Eye (tissue), 1 donor: ENCODE results near the gene FRS2.
"Not testable (repeated sequence)": the region's sequence is repeated elsewhere in the genome, so short reads cannot be mapped to it uniquely, and the experiment has no call there.

Experiments used
- DNase-seq: peaks from one replicate; pipeline ENCODE4 v3.0.0-alpha.2; 2015

FRS2 gene, protein sequence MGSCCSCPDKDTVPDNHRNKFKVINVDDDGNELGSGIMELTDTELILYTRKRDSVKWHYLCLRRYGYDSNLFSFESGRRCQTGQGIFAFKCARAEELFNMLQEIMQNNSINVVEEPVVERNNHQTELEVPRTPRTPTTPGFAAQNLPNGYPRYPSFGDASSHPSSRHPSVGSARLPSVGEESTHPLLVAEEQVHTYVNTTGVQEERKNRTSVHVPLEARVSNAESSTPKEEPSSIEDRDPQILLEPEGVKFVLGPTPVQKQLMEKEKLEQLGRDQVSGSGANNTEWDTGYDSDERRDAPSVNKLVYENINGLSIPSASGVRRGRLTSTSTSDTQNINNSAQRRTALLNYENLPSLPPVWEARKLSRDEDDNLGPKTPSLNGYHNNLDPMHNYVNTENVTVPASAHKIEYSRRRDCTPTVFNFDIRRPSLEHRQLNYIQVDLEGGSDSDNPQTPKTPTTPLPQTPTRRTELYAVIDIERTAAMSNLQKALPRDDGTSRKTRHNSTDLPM

DNA sequence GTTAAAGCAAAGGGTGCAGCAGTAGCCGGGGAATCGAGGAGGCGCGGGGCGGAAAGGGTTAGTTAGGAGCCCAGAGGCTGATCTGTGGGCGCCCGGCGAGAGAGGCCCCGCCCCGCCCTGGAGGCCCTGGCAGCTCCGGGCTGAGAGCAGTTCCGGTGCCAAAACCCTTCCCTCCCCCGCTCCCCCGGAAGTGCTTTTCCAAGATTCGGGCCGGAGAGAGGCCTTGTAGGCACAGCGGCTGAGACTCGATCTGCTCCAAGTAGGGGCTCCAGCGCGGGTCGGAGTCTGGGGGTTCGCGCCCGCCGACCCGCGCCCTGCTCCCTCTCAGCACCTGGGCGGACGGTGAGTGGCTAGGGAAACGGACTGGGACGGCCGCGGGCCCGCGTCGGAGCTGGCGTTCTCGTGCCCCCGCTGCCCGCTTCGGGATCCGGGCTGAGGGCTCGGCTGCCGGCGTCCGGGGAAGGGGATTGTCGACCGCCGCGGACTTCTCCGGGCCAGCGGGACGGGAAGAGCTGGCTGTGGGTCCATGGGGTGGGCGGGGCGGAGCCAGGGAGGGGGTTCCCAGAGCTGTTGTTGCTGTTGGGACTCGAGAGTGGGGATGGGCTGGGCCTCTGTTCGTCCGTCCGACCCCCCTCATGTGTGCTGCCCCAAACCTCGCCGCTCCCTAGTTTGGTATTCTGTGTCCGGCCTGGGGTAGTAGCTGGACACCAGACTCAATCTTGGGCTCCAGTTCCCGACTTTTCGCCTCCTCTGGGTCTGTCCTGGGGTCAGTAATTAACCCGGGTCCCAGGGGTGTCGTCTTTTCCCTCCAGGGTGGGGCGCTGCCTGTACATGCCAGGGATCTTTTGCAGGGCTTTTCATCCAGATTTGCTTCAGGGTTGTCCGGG lies at the start of gene FRS2:
Gene FRS2 (plus strand): TSS at position 200 of the 887 bp plus-strand sequence. CDS start 98,643 bp downstream, outside the sequence.
- peak; percentile 97 for DNase-seq

DNA sequence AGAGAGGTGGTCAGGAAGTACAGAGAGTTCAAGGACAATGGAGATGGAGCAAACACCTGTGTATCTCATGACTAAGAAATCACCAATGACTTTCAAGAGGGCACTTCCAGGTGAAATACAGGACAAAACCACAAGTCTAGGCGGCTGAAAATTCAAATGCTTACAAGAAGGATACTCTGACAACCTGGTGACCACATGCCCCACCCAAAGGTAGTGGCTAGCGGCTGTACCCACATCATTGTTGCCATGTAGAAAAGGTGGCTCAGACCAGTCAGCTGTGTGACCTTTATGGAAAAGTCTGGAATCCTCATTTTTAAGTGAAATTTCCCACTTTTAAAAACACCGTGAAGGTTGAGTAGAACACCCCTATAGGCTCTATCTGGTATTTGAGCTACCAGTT lies 48.6 kb upstream of the FRS2 start:
- no peak for DNase-seq

DNA sequence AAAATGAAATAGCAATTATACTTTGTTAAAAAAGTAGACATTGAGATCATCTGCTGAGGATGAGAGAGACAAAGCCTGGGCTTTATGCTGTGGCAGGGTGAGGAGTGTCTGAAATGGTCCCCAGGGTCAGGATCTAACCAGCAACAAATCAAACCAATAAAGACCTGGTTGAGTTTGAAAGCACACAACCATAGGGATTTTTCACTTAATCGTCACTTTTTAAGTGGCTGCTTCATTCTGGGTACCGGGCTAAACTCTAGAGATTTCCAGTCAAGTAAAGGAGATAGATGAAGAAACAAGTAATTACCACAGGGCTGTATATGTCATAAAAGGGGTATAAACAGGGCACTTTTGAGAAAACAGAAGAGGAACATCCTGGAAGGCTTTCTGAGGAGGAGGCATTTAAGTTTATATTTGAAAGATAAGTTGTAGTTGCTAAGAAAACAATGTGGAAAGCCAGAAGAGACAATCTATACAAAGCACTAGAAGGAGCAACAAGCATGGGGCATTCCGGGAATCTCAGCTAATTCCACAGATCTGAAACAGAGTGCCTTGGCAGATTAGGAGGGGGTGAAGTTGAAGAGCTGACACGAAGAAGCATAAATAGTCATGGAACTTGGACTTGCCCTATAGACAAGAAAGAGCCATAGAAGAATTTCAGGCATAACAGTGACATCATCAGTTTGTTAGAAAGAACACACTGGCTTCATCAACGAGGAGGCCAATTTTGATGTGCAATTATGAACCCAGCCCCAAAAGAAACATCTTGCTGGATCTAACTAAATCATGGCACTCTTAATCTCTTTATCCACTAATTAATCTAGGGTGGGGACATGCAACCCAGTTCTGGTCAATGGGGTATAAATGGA lies 46.9 kb upstream of the FRS2 start:
- no peak for DNase-seq

DNA sequence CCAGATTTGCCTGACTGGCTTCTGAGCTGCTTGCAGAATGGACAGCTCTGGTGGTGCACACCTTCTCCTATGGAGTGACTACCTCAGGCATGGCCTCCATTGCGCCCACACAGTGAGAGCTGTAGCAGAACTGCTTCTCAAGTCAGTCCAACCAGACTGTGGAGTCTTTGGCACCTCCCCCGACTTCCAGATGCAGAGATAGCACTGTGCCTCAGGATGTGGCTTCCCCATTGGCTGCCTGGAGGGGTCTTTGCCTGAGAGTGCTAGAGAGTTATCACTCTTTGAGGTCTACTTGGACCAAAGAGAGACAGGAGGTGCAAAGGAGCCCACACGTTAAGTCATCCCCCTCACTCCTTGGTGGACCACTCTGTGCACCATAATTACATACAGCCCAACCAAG lies 44.8 kb upstream of the FRS2 start:
- no peak for DNase-seq

DNA sequence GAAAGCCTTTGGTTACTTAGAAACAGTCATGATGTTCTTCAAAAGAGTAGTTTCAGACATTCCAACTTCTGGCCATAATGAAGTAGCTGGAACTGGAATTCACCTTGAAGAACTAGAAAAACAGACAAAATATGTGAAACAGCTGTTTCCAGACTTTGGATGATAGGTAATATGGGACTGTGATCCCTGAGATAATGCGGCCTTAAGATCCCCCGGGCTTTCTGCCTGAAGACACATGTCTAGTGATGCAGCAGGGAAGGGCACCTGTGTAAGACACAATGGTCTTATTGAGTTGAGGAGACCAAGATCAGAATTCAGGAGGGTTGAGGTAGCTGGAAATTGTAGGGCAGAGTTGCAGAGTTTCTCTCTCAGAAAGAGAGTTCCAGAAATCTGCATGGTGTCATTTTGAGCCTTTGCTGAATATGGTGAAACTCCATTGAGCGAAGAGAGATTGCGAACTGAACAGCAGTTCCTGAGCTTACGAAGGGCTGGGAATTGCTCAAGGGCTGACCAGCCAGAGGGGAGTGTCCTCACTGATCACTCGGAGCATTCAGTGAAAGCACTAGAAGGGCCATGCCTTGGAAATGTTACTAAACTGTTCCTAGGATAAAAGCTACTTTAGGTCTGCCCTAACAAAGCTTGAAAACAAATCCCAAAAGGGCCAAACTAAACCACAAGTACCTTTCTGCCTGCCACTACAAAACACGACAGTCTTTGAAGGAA lies 41.7 kb upstream of the FRS2 start:
- DNase-seq, result no peak

DNA sequence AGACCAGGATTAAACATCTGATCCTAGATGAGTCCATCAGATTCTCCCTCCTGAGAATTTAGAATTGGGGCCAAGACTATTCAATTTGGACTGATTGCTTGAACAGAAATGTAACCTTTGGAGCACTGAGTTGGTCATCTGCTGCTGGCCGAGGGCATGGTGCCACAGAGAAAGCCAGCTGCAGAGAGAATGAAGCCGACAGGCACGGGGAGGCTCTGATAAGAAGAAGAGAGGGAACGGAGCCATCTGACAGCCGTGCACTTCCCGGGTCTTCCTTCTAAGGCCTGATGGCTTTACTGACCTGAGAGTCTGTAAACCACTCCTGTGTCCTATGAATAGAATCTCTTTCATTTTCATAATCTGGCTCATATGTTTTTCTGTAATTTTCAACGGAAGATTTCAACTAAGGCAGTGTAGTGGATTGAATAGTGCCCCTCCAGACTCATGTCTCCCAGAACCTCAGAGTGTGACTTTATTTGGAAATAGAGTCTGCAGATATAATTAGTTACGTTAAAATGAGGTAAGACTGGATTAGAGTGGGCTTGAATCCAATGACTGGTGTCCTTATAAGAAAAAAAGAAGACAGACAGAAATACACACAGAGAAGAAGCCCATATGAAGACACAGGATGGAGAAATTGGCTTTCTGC lies 39.1 kb upstream of the FRS2 start:
- DNase-seq, result no peak

DNA sequence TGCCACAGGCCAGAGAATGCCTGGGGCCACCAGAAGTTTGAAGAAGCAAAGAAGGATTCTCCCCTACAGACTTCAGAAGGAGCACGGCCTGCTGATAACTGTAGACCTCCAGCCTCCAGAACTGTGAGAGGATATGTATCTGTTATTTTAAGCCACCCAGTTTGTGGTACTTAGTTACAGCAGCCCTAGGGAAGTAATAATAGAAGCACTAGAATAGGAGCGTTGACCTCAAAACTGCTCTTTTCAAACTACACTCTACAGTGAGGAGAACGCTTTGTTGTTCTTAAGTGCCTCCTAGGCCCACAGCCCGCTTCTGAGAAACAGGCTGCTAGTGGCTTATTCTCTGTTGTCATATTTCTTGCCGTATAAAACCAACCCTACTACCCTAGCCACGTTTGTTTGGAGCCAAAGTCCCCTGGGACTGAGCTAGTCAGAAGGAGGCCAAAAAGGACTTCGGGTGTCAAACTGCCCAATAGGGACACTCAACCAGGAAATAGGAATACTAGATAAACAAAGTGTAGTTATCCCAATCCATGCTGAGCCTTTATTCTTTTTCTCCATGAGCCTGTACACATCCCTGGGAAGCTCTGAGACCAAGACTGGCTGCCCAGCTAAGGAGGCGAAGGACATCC lies 38.5 kb upstream of the FRS2 start:
- DNase-seq, result no peak

DNA sequence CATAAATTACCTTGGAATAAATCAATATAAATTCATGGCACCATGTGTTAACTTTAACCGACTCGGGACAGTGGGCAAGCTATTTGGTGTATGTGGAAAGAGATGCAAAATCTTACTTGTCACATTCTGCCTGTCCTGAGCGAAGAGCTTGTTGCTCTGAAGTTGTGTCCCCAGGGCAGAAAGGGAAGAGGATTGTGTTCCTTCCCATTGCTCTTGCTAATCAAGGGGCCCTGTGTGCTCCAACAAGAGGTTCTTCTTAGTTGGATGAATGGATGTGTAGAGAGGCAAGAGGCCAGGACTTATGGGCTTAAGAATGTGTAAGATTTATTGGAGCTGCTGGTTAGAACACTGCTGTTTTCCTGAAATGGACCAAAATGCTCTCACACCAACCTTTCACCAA lies 36.5 kb upstream of the FRS2 start:
- no peak for DNase-seq

DNA sequence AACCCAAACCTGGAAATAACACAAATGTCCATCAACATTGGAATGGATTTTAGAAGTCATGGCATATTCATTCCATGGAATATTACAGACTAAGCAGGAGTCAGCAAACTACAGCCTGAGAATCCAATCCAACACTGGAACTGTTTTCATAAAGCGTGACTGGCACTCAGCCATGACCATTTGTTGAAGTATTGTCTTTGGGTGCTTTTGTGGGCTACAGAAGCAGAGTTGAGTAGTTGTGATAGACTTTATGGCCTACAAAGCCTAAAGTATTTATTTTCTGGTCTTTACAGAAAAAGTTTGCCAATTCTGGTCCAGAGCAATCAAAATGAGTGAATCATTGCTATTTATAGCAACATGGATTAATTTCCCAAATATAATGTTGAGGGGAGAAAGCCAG lies 34.5 kb upstream of the FRS2 start:
- no peak for DNase-seq

DNA sequence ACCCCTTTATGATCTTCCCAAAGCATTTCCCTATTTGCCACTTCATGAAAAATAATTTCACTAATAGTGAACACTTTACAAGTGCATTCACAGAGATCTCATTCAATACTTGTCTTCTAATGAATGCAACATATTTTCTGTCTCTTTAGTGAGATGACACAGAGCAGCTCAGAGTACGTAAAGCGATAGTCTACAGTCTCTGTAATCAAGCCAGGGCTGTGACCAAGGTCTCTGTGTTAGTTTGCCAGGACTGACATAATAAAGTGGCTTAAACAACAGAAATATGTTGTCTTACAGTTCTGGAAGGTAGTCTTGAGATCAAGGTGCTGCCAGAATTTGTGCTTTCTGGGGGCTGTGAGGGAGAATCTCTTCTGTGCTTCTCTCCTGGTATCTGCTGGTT lies 33.1 kb upstream of the FRS2 start:
- DNase-seq, result no peak

DNA sequence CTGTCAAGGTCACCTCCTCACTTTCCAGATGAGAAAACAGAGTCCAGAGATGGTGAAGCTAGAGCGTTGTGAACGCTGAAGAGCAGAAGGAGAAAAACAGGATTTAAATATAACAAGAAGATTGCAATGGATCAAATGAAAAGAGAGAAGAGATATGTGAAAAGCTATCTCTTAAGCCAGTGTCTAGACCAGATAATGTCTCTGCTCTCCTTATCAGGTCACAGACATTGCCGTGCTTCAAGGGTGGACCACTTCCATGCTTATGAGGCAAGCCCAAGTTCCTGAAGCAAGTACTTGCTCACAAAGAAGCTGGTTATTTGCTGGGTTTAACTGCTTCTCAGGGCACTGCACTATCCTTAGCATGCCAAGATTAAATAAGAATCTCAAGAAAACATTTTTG lies 31.6 kb upstream of the FRS2 start:
- DNase-seq, result no peak

DNA sequence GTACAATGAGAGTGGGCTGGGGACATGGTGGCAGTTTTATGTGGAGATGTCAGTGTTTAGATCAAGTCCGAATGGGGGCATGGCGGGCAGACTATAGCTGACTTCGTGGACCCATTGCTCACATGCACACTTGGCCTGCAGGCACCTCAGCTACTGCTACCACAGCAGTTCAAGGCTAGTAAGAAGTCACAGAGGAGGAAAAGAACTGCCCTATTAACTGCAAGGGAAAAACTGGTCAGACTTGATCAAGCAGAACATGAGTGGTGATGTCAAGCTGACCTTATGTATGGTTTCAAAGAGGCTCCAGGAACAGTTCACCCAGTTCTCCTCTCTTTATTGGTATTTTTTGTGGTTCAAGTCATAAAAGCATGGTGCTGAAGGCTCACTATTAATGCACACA lies 30.2 kb upstream of the FRS2 start:
- DNase-seq, result no peak

DNA sequence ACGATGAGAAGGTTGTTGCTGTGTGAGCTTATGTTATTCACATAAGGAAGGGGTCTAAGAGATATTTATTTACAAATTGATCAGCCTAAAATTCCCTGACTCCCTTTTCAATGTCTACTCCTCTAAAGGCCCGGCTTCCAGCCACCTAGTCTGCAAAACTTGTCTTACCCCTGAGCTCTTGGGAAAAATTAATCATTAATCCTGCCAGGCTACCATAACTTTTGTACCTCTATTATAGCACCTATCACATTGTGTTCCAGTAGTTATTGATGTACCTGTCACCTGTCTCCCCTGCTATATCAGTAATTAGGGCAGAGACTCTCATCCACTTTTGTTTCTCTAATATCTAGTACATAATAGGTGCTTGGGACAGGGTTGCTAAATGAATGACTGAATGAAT lies 29.3 kb upstream of the FRS2 start:
- no peak for DNase-seq

DNA sequence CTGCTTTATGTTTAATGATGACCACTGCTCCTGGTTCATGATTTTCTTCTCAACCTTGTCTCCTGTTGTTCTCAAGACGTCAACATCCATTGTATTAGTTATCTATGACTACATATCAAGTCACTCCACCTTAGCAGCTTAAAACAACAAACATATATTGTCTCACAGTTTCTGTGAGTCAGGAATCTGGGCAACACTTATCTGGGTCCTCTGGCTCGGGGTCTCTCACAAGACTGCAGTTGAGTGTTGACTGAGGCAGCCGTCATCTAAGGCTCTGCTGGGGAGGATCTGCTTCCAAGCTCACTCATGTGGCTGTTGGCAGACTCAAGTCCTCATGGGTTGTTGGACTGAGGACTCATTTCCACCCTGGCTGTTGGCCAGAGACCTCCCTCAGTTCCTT lies 27.3 kb upstream of the FRS2 start:
- DNase-seq, result no peak

DNA sequence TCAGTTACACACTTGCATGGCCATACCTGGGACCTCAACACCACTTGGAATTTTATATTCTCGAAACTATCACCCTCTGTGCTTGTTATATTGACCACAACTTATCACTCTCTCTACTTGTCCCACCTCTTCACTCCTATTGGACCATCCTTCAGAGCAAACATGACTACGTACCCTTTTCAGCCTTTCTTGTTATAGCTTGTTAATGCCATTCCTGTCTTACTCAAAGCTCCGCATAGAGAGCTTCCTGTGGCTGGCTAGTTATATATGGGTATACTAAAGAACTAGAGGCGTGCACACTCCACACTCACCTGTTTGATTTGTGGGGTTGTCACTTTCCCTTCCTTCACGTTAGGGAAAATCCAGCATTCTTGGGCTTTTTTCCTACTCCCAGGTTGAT lies 26.3 kb upstream of the FRS2 start:
- no peak for DNase-seq

DNA sequence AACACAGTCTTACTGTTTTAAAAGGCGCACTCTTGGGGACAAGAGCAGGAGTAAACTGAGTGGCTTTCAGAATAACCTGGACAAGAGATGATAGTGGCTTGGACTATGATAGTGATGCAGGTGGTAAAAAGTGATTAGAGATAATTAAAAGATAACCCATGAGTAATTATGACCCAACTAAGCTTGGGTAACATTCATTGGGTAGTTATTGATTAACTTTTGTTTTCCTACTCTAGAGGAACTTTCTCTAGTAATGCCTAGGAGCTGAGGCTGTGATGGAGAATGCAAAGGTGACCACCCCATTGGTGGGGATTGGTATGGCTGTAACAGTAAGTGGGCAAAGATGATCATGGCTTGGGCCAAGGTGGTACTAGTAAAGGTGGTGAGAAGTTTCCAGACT lies 22.3 kb upstream of the FRS2 start:
- DNase-seq, result no peak

DNA sequence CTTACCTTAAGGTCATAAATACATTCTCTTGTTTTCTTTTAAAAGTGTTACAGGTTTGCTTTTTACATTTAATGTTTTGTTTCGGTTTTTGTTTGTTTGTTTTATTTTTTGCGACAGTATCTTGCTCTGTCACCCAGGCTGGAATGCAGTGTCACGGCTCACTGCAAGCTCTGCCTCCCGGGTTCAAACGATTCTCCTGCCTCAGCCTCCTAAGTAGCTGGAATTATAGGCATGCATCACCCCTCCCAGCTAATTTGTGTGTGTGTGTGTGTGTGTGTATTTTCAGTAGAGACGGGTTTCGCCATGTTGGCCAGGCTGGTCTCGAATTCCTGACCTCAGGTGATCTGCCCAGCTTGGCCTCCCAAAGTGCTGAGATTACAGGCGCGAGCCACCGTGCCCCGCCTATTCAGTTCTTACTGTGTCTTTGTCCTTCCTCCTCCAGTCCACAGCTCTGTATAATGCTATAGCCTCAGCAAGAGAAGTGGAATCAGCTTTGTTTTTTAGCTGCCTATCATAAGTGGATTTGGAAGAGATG lies 17.5 kb upstream of the FRS2 start:
- DNase-seq, result not testable (repeated sequence)

DNA sequence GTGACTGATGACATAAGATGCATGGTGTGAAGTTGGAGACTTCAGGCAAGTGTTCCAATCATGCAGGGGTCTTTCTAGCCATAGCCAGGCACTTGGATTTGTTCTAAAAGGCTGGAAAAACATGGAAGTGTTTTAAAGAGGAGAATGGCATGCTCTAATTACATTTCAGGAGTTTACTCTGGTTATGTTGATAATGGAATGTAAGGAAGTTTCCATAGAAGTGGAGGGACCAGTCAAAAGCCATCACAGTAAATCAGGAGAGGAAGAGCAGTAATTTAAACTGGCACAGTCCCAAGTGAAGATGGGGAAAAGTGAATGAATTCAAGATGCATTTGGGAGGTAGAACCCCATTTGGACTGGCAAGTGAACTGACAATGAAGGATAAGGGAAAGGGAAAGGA lies 13.9 kb upstream of the FRS2 start:
- DNase-seq, result no peak

DNA sequence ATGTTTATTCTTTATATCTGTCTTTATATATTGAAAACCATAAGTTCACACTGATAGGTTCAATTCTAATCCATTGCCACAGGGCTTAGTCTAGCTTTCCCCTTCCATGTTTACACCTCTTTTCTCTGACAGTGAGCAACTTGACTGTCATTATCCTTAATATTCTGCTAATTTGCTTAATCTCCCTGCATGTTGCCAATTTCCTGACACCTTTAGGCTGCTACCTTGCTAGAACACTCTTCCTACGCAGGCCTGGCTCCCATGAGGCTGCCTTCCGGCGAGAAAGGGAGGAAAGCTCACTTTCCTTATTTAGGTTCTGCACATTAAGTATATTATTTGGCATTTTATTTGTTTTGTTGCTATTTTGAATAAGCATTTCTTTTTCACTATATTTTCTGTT lies 12.8 kb upstream of the FRS2 start:
- DNase-seq, result no peak

DNA sequence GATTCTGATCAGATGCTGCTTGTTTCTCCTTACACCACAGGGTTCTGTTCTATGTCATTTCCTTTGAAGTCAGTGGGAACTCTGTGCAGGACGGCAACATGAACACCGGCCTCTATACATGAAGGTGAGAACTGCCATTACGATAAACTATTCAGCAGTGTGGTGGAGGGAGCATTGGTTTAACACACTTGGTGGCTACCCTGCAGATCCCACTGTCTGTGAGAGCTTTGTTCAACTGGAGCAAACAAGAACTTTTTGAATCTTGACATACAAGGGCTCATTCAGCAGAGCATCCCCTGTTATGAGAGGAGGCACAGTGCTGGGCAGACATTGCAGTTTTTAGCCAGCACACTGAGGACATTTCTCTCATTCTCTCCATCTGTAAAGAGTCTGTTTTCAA lies 10.7 kb upstream of the FRS2 start:
- DNase-seq, result no peak

DNA sequence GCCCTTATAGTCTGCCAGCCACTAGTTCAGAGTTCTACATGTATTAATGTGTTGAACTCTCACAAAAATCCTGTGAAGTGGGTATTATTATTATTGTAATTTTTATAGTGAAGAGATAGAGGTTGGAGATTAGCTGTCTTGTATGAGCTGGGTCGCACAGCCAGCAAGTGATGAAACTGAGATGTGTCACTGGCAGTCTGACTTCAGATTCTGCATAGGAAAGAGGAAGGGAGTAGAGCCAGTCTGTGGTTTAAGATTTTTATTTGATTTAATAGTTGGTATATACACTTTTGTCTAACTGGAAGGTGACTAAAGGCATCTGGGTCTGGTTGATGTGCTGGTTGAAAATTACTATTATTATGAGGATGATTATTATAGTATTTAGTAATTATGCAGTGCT lies 5.8 kb upstream of the FRS2 start:
- DNase-seq, result no peak
